NOMO-1 treated with DMSO at 0.1 percent for 48 hours (cell line): ENCODE results near the gene IL12RB2.
A peak's percentile ranks its signal among the peaks of the same experiment; 100 is the strongest.
"Not testable (repeated sequence)": the region's sequence is repeated elsewhere in the genome, so short reads cannot be mapped to it uniquely, and the experiment has no call there.

Experiments
- DNase-seq: peaks from one replicate; lab custom pipeline; 2025; ENCODE audit not compliant: unreplicated experiment; lab: John Stamatoyannopoulos, UW

Gene IL12RB2

DNA sequence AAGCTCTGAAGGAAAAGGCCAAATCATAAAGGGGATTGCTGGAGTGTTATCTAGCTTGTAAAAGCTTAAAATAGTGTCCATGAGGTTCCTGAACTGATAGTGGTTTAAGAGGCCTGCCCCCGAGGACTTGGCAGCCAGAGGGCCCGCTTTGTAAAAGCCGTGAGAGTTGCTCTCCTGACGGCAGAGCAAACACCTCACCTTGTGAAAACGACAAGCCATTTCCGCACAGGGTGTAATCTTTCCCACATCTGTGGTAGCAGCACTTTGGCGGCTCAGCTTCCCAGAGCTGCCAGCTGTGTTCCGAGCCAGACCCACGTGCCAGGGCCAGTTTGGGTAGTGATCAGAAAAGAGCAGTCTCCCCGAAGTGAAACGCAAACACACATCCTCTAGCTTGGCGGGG is 85.6 kb downstream of the IL12RB2 start:
- no peak for DNase-seq

DNA sequence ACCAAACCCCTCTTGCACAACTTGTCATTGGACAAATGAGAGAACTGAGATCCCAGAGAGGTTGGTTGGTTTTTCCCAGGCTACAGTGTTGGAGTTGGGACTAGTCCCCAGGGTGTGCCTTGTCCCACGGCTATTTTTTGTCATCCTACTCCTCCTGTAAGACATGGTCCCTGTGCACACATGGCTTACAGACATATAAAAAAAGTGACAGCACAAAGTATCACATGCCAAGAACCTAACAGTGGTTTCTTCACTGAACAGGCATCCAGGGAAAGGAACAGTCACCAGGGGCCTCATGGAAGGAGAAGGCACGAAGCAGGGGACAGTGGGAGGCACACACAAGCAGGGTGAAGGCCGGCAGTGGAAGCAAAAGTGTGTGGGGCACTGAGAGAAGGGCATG is 86.1 kb downstream of the IL12RB2 start:
- no peak for DNase-seq

DNA sequence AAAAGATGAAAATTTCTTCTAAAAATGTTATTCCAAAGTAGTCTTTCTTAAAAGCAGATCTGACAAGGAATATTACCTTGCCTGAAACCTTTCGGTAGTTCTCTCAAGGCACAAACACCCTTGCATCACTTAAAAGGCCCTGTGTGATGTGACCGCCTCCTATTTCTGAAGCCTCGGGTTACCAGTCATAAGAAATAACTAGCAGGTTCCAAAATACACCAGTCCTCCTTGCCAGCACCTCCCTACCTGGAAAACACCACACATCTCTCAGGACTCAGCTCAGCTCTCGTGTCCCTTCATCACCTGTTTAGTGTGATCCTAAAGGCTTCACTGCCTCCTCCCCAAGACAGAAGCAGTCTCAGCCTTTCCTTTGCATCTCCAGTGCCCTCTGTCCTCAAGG is 86.9 kb downstream of the IL12RB2 start:
- no peak for DNase-seq

DNA sequence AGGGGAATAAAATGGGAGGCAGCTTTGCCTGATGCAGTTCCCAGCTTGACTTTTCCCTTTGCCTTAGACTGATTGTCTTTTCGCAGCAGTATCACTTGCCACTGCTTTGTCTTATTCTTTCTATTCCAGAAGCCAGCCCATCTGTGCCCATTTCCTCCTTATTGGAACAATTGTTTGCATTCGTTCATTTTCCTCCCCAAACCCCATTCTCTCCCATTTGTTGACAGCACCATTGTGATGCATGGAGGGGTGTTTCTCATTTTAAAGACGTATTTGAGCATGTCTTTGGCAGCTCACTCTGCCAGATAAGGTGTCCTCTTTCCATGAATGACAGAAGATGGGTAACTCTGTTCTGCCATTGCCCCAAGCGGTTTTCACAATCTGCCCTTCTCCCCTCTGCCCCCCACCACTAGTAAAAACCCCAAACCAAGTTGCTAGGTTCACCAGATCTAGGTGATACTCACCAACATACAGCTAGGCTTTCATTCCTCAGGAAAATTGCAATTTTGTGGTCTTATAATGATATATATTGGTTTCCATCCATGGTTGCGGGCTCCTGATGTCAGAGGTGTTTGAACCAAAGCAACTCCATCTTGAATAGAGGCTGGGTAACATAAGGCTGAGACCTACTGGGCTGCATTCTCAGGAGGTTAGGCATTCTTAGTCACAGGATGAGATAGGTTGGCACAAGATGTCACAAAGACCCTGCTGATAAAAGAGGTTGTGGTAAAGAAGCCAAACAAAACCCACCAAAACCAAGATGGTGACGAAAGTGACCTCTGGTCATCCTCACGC is 91.7 kb downstream of the IL12RB2 start:
- no peak for DNase-seq

DNA sequence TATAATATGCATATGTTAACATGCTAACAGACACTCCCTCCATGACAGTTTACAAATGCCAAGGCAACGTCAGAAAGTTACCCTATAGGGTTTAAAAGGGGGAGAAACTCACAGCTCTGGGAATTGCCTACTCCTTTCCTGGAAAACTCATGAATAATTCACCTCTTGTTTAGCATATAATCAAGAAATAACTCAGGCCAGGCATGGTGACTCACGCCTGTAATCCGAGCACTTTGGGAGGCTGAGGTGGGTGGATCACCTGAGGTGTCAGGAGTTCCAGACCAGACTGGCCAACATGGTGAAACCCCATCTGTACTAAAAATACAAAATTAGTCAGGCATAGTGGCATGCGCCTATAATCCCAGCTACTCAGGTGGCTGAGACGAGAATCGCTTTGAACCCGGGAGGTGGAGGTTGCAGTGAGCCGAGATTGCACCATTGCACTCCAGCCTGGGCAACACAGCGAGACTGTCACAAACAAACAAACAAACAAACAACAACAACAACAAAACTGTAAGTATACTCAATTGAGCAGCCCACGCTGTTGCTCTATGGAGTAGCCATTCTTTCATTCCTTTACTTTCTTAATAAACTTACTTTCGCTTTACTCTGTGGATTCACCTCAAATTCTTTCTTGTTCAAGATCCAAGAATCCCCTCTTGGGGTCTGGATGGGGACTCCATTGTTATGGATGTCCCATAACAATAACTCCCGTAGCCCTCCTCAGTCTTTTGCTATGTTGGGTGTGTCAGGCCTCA is 92.5 kb downstream of the IL12RB2 start:
- not testable (repeated sequence) for DNase-seq

DNA sequence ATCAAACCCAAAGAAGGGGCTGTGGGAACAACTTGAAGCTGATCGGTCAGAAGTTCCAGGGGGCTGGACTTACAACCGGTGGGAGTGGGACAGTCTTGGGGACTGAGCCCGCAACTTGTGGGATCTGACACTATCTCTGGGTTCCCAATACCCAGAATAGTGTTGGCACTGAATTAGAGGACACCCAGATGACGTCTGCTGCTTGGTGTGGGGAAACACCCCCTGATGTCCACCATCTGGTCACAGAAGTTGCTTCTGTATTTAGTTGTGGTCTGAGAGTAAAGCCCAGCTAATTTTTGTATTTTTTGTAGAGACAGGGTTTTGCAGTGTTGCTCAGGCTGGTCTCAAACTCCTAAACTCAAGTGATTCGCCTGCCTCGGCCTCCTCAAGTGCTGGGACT is 93.8 kb downstream of the IL12RB2 start:
- DNase-seq: no peak

DNA sequence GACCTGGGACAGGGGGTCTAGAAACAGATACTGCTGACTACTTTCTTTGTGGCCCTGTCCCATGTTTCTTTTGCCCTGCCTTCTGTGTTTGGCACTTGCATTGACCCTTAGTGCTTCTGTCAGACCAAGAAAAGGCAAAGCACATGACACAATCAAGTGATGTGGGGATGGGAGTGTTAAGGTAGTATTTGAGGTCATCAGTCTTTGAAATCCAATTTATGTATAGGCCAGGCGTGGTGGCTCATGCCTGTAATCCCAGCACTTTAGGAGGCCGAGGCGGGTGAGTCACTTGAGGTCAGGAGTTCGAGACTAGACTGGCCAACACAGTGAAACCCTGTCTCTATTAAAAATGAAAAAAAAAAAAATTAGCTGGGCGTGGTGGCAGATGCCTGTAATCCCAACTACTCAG is 96.5 kb downstream of the IL12RB2 start:
- DNase-seq: no peak

DNA sequence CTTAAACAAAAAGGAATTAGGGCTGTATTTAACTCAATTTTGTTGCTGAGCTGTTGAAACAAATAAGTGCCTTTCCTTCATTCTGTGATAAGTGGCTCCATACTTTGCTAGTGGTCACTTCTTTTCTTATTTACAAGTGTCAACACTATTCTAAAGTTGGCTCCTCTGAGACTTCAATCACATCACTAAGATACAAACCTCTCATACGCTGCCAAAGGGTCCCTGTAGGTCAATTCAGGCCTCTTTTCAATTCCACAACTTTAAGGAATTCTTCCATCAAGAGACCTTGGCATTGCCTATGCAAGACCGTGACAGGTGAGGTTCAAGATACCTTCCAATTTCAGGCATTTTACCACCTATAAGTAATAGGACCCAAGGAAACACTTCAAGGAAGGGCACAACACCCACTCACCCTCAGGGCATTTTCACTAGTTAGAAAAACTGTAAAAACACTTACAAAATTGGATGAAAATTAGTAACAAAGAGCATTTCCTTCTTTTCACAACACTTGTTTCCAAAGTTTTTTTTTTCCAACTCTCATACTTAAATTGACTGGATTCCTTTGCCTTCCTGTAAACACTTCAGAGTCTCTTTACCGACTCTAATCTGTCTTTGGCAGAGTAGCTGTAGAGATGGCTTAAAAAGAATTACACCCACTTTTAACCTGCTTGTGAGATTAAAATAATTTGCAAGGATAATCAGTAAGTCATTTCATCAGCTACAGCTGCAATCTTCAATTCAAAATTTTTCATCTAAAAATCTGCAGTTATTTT is 98.0 kb downstream of the IL12RB2 start:
- no peak for DNase-seq

DNA sequence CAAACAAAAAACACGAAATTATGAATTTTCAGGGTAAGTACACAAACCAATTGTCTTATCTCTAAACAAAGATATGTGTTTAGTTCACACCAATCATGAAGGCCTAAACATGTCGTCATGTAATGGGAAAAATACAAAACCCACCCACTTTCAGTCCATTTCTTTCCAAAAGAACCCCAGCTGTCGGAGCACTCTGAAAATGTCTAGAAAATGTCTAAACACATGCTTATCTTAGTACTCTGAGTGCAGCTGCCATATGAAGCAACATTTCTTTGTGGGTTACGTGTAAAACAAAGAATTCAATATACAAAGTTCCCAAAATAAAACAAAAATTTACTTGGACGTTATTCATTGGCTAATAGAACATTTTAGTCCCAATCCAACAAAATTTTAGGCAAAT is 99.8 kb downstream of the IL12RB2 start:
- DNase-seq: no peak

DNA sequence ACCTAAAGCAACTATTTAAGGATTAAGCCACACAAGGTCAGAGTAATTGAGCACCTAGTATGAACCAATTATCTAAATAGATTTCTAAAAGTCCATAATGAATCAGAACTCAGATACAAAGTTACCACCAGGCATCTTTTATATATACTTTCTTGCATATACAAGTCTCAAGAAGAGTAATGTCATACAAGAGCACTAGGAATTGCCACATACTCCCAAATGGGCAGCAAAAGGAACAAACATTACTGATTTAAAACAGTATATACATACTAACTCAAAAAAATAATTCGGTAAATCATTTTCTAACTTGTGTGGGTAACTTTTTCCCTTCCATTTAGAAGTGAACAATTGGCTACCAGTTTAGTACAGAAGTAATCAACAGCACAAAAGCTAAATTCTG is 100.5 kb downstream of the IL12RB2 start:
- DNase-seq: no peak

DNA sequence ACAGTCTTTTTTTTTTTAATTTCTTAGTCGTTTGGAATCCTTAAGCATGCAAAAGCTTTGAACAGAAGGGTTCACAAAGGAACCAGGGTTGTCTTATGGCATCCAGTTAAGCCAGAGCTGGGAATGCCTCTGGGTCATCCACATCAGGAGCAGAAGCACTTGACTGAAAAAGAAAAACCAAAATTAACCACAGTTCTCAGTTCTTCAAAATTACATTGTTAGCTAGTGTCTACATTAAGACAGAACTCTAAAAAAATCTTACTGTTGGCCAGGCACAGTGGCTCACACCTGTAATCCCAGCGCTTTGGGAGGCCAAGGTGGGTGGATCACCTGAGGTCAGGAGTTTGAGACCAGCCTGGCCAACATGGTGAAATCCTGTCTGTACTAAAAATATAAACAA is 105.4 kb downstream of the IL12RB2 start:
- not testable (repeated sequence) for DNase-seq

DNA sequence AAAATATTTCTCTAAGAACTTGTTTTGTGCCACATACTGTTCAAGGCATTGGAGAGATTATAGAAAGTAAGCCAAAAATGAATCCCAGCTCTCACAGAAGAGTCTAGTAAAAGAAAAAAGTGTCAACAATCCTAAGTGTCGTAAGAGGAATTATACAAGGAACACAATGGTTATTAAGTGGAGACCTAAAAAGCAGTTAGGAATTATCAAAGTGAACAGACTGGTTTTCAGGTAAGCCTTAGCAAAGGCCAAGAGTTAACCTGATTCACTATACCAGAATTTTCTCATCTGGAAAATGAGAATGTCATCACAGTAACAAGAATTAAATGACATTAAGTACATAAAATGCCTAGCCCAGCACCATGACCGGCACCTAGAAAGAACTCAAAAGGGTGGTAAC is 106.9 kb downstream of the IL12RB2 start:
- DNase-seq: no peak

DNA sequence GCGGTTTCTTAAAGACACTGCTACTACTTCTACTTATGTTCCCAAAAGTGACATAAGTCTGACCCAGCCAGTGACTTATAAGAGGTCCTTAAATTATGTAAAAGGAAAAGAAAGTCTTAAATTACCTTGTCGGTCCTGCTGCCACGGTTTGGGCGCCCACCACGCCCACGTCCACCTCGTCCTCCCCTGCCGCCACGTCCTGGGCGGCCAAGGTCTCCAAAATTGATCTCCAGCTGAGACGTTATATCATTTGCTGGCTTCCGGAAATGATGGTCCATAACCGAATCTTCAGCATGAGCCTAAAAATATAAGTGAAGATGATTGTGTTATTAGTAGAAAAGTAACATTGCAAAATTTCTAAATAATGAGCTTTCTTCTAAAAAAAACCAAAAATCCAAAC is 107.4 kb downstream of the IL12RB2 start:
- no peak for DNase-seq

DNA sequence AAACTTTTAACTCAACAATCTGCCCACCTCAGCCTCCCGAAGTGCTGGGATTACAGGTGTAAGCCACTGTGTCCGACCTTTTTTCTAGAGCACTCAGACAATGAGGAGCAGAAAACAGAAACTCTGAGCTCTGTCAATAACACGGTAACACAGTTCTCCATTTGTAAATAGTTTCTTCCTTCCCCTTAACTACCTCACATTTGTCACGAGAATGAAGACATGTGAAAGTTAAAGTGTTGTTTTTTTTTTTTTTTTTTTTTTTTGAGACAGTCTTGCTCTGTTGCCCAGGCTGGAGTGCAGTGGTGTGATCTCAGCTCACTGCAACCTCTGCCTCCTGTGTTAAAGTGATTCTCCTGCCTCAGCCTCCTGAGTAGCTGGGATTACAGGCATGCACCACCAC is 110.1 kb downstream of the IL12RB2 start:
- DNase-seq: not testable (repeated sequence)

DNA sequence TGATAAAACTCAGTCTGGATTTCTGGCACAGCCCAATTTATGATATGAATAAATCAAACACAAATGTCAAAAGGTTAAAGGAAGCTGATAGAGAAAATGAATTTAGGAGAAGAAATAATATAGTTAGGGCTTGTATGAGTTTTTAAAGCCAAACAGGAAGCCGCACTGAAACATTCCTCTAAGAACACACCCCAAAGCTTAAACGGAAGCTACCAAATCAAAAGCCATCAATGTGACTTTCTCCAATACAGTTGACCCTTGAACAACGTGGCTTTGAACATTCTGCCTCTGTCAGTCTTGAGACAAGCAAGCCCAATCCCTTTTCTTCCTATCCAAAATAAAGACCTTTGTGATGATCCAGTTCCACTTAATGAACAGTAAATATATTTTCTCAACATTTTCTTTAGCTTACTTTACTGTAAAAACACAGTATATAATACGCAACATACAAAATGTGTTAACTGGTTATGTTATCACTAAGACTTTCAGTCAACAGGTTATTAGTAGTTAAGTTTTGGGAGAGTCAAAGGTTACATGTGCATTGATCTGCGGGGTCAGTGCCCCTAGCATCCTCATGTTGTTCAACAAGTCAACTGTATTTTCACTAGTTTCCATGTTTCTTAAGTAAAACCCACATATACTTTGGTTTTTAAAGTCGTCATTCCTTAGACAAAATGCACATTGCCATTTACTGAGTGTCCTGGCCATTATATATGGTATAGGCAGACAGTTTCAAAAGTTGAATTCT is 111.3 kb downstream of the IL12RB2 start:
- no peak for DNase-seq

DNA sequence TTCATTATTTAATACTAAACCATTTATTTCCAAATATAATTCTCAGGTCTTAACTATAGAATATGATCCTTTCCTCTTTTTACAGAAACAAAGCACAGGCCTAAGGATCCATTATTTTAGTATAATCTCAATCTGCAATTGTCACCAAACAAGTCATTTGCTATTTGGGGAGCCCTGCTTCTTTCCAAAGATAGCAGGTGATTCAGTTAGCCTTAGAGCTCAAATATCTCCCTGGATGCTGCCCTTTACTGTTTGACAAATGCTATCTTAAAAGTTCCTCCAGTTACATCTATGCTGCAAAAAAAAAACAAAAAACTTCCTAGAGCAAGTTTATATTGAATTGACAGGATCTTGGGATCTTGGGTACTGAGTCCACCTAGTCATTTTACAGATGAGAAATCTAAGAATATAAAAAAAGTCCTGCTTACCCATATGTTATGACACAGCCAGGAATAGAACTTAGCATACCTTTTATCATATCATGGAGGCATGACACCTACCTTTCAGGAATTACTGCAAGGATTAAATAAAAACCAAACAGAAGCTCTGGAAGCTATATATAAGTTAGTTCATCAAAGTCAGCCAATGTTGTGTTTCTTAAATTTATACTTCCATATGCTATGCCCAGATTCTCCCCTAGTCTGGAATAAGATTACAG is 113.3 kb downstream of the IL12RB2 start:
- DNase-seq: no peak

DNA sequence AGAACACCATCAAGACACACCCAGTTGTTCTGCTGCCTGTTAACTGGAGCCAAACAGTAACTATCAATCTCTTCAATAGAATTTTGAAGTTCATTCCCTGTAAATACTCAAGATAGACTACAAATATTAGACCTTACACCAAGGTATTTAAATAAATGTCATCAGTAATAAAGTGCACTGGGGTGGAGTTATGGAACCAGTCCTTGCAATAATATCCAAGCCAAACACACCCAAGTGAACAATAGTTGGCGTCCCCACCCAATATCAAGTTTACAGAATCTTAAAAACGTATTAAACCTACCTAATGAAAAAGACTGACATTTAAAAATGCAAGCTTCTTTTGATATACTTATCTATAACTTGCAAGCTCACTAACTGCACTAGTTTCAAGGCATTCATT is 119.8 kb downstream of the IL12RB2 start:
- DNase-seq: no peak

DNA sequence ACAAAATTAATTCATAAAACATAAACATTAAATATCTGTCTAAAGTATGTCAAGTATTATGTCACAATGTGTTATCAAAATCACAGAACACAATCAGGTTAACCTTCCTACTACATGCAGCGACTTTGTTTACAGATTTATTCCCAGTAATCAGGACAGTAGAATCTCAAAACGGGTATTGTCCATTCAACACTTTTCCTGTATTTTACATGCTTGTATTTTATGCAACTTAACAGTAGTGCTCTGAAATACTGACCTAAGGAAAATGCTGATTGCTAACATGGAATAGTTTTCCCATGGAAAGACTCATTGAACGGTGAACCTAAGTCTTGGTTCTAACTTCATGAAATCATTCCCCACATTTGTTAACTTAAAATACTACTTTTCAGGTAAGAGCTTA is 120.3 kb downstream of the IL12RB2 start:
- DNase-seq: no peak

DNA sequence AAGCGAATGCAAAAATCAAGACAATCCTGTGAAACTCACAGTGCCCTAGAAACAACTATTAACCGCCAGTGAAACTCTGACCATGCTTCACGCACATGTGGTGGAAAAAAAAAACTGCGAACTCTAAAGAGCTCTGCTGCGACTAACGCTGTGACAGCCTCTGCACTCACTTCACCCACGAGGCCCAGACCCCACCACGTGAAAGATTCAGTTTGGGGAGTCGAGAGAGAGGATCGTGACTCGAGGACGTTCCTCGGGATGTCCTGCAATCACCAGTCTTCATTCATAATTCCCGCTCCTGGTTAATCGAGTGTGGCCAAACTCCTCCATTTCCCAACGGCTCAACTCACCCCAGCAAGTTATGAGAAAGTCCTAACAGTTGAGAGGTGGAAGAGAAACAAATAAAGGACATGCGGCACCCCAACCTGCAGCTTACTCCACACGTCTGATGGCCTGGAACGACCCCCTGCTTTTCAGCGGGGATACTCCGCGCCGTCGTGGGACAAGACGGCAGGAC is 121.4 kb downstream of the IL12RB2 start:
- peak; percentile 6 for DNase-seq
